IMR-90 (cell line): ENCODE measurements around the gene TRIO. TPM values are rescaled to one million over a fixed set of nuclear protein-coding genes. Genes with fewer than 3 reads are reported as not detected.

Experiments
- ATAC-seq: fragments of 200-7000 bp; cut with Tn5 transposase; 2 replicates; pipeline ENCODE4 v1.9.1; 2020; ENCODE audit warnings: low read depth, mild to moderate bottlenecking, moderate library complexity
- BruUV-seq: library from RNA; stranded (reverse); fragments of 400-500 nt; replicated peaks from 2 replicates; lab custom pipeline; 2021; lab: Mats Ljungman, UMichigan
- CTCF ChIA-PET: fragments of 300-600 bp; formaldehyde crosslinking; extraction: SDS; loops from one replicate; lab custom pipeline; 2021; ENCODE audit warnings: antibody characterized with exemption; lab: Yijun Ruan, JAX
- POLR2A ChIA-PET: fragments of 300-600 bp; sonication (Branson Sonifier 250); formaldehyde crosslinking; loops from one replicate; lab custom pipeline; 2022; ENCODE audit warnings: antibody characterized with exemption; ENCODE audit not compliant: unreplicated experiment; lab: Charles Lee
- DNase-seq: peaks from one replicate; pipeline ENCODE4 v3.0.0; 2013
- H2AFZ ChIP-seq: replicated peaks from 2 replicates; pipeline ENCODE3; 2013; ENCODE audit warnings: low read length, mild to moderate bottlenecking; ENCODE audit not compliant: poor library complexity
- H2AK5ac ChIP-seq: 2 replicates; pipeline ENCODE4 v1.6.1; 2013; ENCODE audit warnings: low read depth, low read length, inconsistent platforms
- H2AK9ac ChIP-seq: replicated peaks from 2 replicates; pipeline ENCODE3; 2013; ENCODE audit warnings: mild to moderate bottlenecking, low read depth, low read length, moderate library complexity; ENCODE audit not compliant: poor library complexity
- H2BK120ac ChIP-seq: 2 replicates; pipeline ENCODE4 v1.6.1; 2013; ENCODE audit warnings: low read depth, low read length, inconsistent platforms
- H2BK15ac ChIP-seq: 3 replicates; pipeline ENCODE4 v1.6.1; 2013; ENCODE audit warnings: low read depth, low read length, inconsistent platforms
- H2BK20ac ChIP-seq: 2 replicates; pipeline ENCODE4 v1.6.1; 2013; ENCODE audit warnings: low read depth, mild to moderate bottlenecking, inconsistent platforms, low read length, moderate library complexity
- H2BK5ac ChIP-seq: 2 replicates; pipeline ENCODE4 v1.6.1; 2013; ENCODE audit warnings: mild to moderate bottlenecking, low read depth, low read length, inconsistent platforms; ENCODE audit not compliant: poor library complexity, severe bottlenecking
- H3K14ac ChIP-seq: replicated peaks from 2 replicates; pipeline ENCODE4 v1.6.1; 2013; ENCODE audit warnings: low read depth, low read length, inconsistent platforms
- H3K18ac ChIP-seq: 2 replicates; pipeline ENCODE4 v1.6.1; 2013; ENCODE audit warnings: low read depth, low read length, control low read depth
- H3K23ac ChIP-seq: 2 replicates; pipeline ENCODE4 v1.6.1; 2013; ENCODE audit warnings: low read depth, low read length, inconsistent platforms
- H3K27ac ChIP-seq: 2 replicates; pipeline ENCODE4 v1.5.1; 2013; ENCODE audit warnings: mild to moderate bottlenecking, control low read depth, low read length; ENCODE audit not compliant: insufficient read depth
- H3K27me3 ChIP-seq: 2 replicates; pipeline ENCODE4 v1.6.1; 2013; ENCODE audit warnings: low read length; ENCODE audit not compliant: control insufficient read depth, insufficient read depth
- H3K36me3 ChIP-seq: 2 replicates; pipeline ENCODE4 v1.6.1; 2013; ENCODE audit warnings: low read length, mixed read lengths; ENCODE audit not compliant: control insufficient read depth, insufficient read depth
- H3K4ac ChIP-seq: 2 replicates; pipeline ENCODE4 v1.6.1; 2013; ENCODE audit warnings: low read depth, low read length, inconsistent platforms
- H3K4me1 ChIP-seq: 2 replicates; pipeline ENCODE4 v1.6.1; 2013; ENCODE audit warnings: low read length, mixed read lengths; ENCODE audit not compliant: control insufficient read depth, insufficient read depth
- H3K4me2 ChIP-seq: 2 replicates; pipeline ENCODE4 v1.6.1; 2013; ENCODE audit warnings: low read depth, mild to moderate bottlenecking, control low read depth, low read length, moderate library complexity
- H3K4me3 ChIP-seq: 2 replicates; pipeline ENCODE4 v1.5.1; 2013; ENCODE audit warnings: low read depth, mild to moderate bottlenecking, control low read depth, low read length, moderate library complexity; ENCODE audit not compliant: insufficient read depth
- H3K56ac ChIP-seq: 2 replicates; pipeline ENCODE4 v1.6.1; 2013; ENCODE audit warnings: low read length, inconsistent platforms; ENCODE audit not compliant: insufficient read depth; ENCODE audit errors: extremely low read depth
- H3K79me1 ChIP-seq, 2 experiments: 2 replicates each; pipeline ENCODE4 v1.6.1; 2013; ENCODE audit warnings: low read length in 2 of 2, inconsistent platforms in 1 of 2, low read depth in 1 of 2
- H3K9ac ChIP-seq: 2 replicates; pipeline ENCODE4 v1.6.1; 2013; ENCODE audit warnings: low read depth, low read length, control low read depth
- H3K9me1 ChIP-seq: 2 replicates; pipeline ENCODE4 v1.6.1; 2013; ENCODE audit warnings: low read length, inconsistent platforms; ENCODE audit not compliant: insufficient read depth
- H3K9me3 ChIP-seq: 2 replicates; pipeline ENCODE4 v1.6.1; 2013; ENCODE audit warnings: low read length; ENCODE audit not compliant: control insufficient read depth, insufficient read depth
- H4K20me1 ChIP-seq: 2 replicates; pipeline ENCODE4 v1.6.1; 2013; ENCODE audit warnings: low read length, inconsistent platforms; ENCODE audit not compliant: insufficient read depth
- H4K5ac ChIP-seq: 2 replicates; pipeline ENCODE4 v1.6.1; 2013; ENCODE audit warnings: mild to moderate bottlenecking, low read depth, low read length, control low read depth
- H4K8ac ChIP-seq, 2 experiments: 2 replicates each; pipeline ENCODE4 v1.6.1; 2013; ENCODE audit warnings: low read depth in 2 of 2, low read length in 2 of 2, control low read depth in 1 of 2, inconsistent platforms in 1 of 2
- H4K91ac ChIP-seq: 2 replicates; pipeline ENCODE4 v1.6.1; 2013; ENCODE audit warnings: low read depth, low read length, inconsistent platforms; ENCODE audit not compliant: insufficient read depth
- BHLHE40 ChIP-seq: fragments of 150-350 bp; IDR thresholded peaks from 2 replicates; pipeline ENCODE4 v1.6.1; 2016; ENCODE audit warnings: mild to moderate bottlenecking, low read depth, low read length
- ELK1 ChIP-seq: fragments of 150-350 bp; IDR thresholded peaks from 2 replicates; pipeline ENCODE4 v1.6.1; 2016; ENCODE audit warnings: low read depth, mild to moderate bottlenecking, low read length, moderate library complexity, borderline replicate concordance
- MAZ ChIP-seq: IDR thresholded peaks from 2 replicates; pipeline ENCODE4 v1.6.1; 2012; ENCODE audit warnings: low read depth, mild to moderate bottlenecking, low read length, improper control_type of control experiment, moderate library complexity, borderline replicate concordance
- MXI1 ChIP-seq: IDR thresholded peaks from 2 replicates; pipeline ENCODE4 v1.6.1; 2012; ENCODE audit warnings: low read depth, mild to moderate bottlenecking, low read length, moderate library complexity, borderline replicate concordance
- NFE2L2 ChIP-seq: fragments of 150-350 bp; IDR thresholded peaks from 2 replicates; pipeline ENCODE4 v1.6.1; 2016; ENCODE audit warnings: low read depth, mild to moderate bottlenecking, low read length
- SMC3 ChIP-seq: fragments of 150-350 bp; IDR thresholded peaks from 2 replicates; pipeline ENCODE4 v1.6.1; 2016; ENCODE audit warnings: low read depth, mild to moderate bottlenecking, antibody characterized with exemption, low read length, moderate library complexity
- WGBS, 2 experiments: methylation state at CpG; one replicate each; pipeline versions ENCODE4 v1.1.5 to v1.1.7; 2013; ENCODE audit warnings: missing lambda C conversion rate in 2 of 2; ENCODE audit not compliant: insufficient read length in 1 of 2; ENCODE audit errors: extremely low coverage in 2 of 2; 5-methylcytosine and 5-hydroxymethylcytosine counted together
- dilution Hi-C: fragments of 300-500 bp; cut with HindIII; formaldehyde crosslinking; loops from one replicate; pipeline ENCODE4 v1.14.3; 2018; ENCODE audit warnings: low sequenced_read_pairs; ENCODE audit not compliant: unreplicated experiment
- in situ Hi-C: fragments of 300-500 bp; cut with MboI; formaldehyde crosslinking; loops from 3 replicates; pipeline ENCODE4 v1.14.3; 2019; ENCODE audit warnings: low sequenced_read_pairs, inconsistent platforms, mixed read lengths
- intact Hi-C: fragments of 100-400 bp; cut with micrococcal nuclease; formaldehyde crosslinking; loops from 2 replicates; pipeline ENCODE4 v1.10.0; 2022
- polyA plus RNA-seq, 3 experiments: library from polyadenylated mRNA; depleted of rRNA; stranded (reverse); fragments of >200 nt; gene quantifications; 2 replicates each; pipeline ENCODE4 v1.2.3, GENCODE V29; 2012; ENCODE audit warnings: low replicate concordance in 1 of 3
- total RNA-seq: library from RNA; depleted of rRNA; stranded (reverse); fragments of >200 nt; gene quantifications from 2 replicates; pipeline ENCODE4 v1.2.3, GENCODE V29; 2012

TRIO gene
- total and polyA plus RNA-seq, 2 of the 4 experiments (the other 2 are of a cell fraction): 206 to 522 TPM

GRCh38 chr5:14436801-14437542 is 293.8 kb downstream of the TRIO start:
- POLR2A ChIA-PET: interaction anchor here (0.7 kb wide), 1 partner anchor 290 kb away, joined by 3 read pairs; no protein-coding TSS in a partner anchor
- no TSS peak for BruUV-seq
- Histone ChIP-seq H3K4me1 (peaks cover 41% of the 10 kb centered on the region), H3K4me2 (no peak overlapping the region), H3K14ac (no peak overlapping the region), H2BK20ac (no peak overlapping the region), H4K8ac (no peak overlapping the region), H3K56ac (no peak overlapping the region), H3K9me3 (no peaks in the 10 kb centered on the region), H3K27ac (peak overlapping the region; percentile 31; the same call in 1 of the 2 replicates), H3K36me3 (peaks cover 43% of the 10 kb centered on the region), H4K91ac (no peak overlapping the region), H3K18ac (no peak overlapping the region), H3K4me3 (no peak overlapping the region), H2BK120ac (no peak overlapping the region), H2AK9ac (no peak overlapping the region), H4K20me1 (peaks cover 91% of the 10 kb centered on the region), H4K5ac (no peak overlapping the region), H3K9ac (no peak overlapping the region), H2BK15ac (no peak overlapping the region), H2AK5ac (no peak overlapping the region), H3K23ac (no peak overlapping the region), H2AFZ (no peak overlapping the region), H3K9me1 (peaks cover 37% of the 10 kb centered on the region), H2BK5ac (no peak overlapping the region), H3K79me1 (peaks cover 34 to 81% of the 10 kb centered on the region in 2 experiments), H3K4ac (no peak overlapping the region), H3K27me3 (no peaks in the 10 kb centered on the region)
- in situ Hi-C loops (no loop called here), intact Hi-C loops (no loop called here), dilution Hi-C loops (no loop called here)
- no peak for TF ChIP-seq MAZ
- TF ChIP-seq BHLHE40: no peak
- no peak for TF ChIP-seq NFE2L2
- TF ChIP-seq ELK1: no peak
- TF ChIP-seq SMC3: no peak
- TF ChIP-seq MXI1: no peak
- no peak for DNase-seq
- CTCF ChIA-PET: no interaction called here
- no CpG with 5 or more reads among the region's 5 CpGs for WGBS, 2 experiments
- no peak for ATAC-seq
